HepG2 (cell line): ENCODE data around the gene UBTD2. TPM values are rescaled to one million over a fixed set of nuclear protein-coding genes. Genes with fewer than 3 reads are reported as not detected.
A peak's percentile ranks its signal among the peaks of the same experiment; 100 is the strongest.

Experiments used
- DMAP1 ChIP-seq: IDR thresholded peaks from 2 replicates; pipeline ENCODE4 v1.6.1; 2016
- GABPB1 ChIP-seq: IDR thresholded peaks from 2 replicates; pipeline ENCODE4 v1.6.1; 2016; ENCODE audit warnings: mild to moderate bottlenecking, missing genetic modification reagents, moderate library complexity, missing compliant biosample characterization
- HMG20B ChIP-seq: conservative IDR thresholded peaks from 2 replicates; pipeline ENCODE4 v1.6.1; 2016; ENCODE audit warnings: missing genetic modification reagents, missing compliant biosample characterization
- HNF4A ChIP-seq: sonication (generic); formaldehyde crosslinking; IDR thresholded peaks from 2 replicates; pipeline ENCODE4 v1.4.0; 2020; ENCODE audit warnings: missing genetic modification reagents
- JDP2 ChIP-seq: sonication (generic); formaldehyde crosslinking; IDR thresholded peaks from 2 replicates; pipeline ENCODE4 v1.8.1; 2022; ENCODE audit warnings: missing genetic modification reagents, borderline replicate concordance
- KDM5B ChIP-seq: sonication (generic); formaldehyde crosslinking; IDR thresholded peaks from 2 replicates; pipeline ENCODE4 v1.4.0; 2020; ENCODE audit warnings: missing genetic modification reagents, mild to moderate bottlenecking, borderline replicate concordance
- MYC ChIP-seq: sonication (generic); formaldehyde crosslinking; IDR thresholded peaks from 2 replicates; pipeline ENCODE4 v1.9.0; 2021; ENCODE audit warnings: missing genetic modification reagents, borderline replicate concordance
- ZNF235 ChIP-seq: sonication (generic); formaldehyde crosslinking; IDR thresholded peaks from 2 replicates; pipeline ENCODE4 v1.8.1; 2023; ENCODE audit warnings: mild to moderate bottlenecking, missing genetic modification reagents, borderline replicate concordance
- ZNF251 ChIP-seq: sonication (generic); formaldehyde crosslinking; IDR thresholded peaks from 2 replicates; pipeline ENCODE4 v1.9.0; 2021; ENCODE audit warnings: mild to moderate bottlenecking, missing genetic modification reagents
- ZNF282 ChIP-seq: fragments of 450-650 bp; IDR thresholded peaks from 2 replicates; pipeline ENCODE4 v1.6.1; 2018; ENCODE audit not compliant: partially characterized antibody
- ZNF383 ChIP-seq: sonication (generic); formaldehyde crosslinking; IDR thresholded peaks from 2 replicates; pipeline ENCODE4 v1.4.0; 2020; ENCODE audit warnings: missing genetic modification reagents, mild to moderate bottlenecking, borderline replicate concordance
- ZNF546 ChIP-seq: sonication (generic); formaldehyde crosslinking; conservative IDR thresholded peaks from 2 replicates; pipeline ENCODE4 v1.8.1; 2023; ENCODE audit warnings: mild to moderate bottlenecking, missing genetic modification reagents
- ZNF549 ChIP-seq: sonication (generic); formaldehyde crosslinking; IDR thresholded peaks from 2 replicates; pipeline ENCODE4 v1.5.0; 2020; ENCODE audit warnings: missing genetic modification reagents
- ZNF776 ChIP-seq: sonication (generic); formaldehyde crosslinking; IDR thresholded peaks from 2 replicates; pipeline ENCODE4 v1.4.0; 2020; ENCODE audit warnings: mild to moderate bottlenecking, missing genetic modification reagents
- ZSCAN5A ChIP-seq: sonication (generic); formaldehyde crosslinking; IDR thresholded peaks from 2 replicates; pipeline ENCODE4 v1.8.0; 2022; ENCODE audit warnings: mild to moderate bottlenecking, missing genetic modification reagents, borderline replicate concordance
- polyA plus RNA-seq, 8 experiments: library from polyadenylated mRNA; depleted of rRNA in 3 of 8; stranded (reverse) in 7 of 8; unstranded in 1 of 8; fragments of >200 nt; fragmentation: Illumina TruSeq in 4 of 8; extraction: Trizol in 4 of 8; gene quantifications; 2 replicates each; pipeline versions ENCODE4 v1.2.1 to v1.2.3, GENCODE V29; 2011 to 2016; ENCODE audit warnings: low read depth in 4 of 8, missing spikeins in 1 of 8, mixed read lengths in 1 of 8; ENCODE audit not compliant: insufficient read depth in 1 of 8
- total RNA-seq, 5 experiments: library from RNA; depleted of rRNA; stranded (reverse); fragments of >200 nt; fragmentation: Illumina TruSeq; extraction: Trizol; gene quantifications; 2 replicates each; pipeline ENCODE4 v1.2.3, GENCODE V29; 2016; ENCODE audit warnings: low read depth in 1 of 5
- TF ChIP-seq, protein P1 (sequence below): sonication (generic); formaldehyde crosslinking; IDR thresholded peaks from 2 replicates; pipeline ENCODE4 v1.4.0; 2020; ENCODE audit warnings: mild to moderate bottlenecking, missing genetic modification reagents, borderline replicate concordance
- TF ChIP-seq, protein P2 (sequence below): sonication (generic); formaldehyde crosslinking; IDR thresholded peaks from 2 replicates; pipeline ENCODE4 v1.5.1; 2020; ENCODE audit warnings: mild to moderate bottlenecking, moderate library complexity, missing genetic modification reagents
- TF ChIP-seq, protein P3 (sequence below): sonication (generic); formaldehyde crosslinking; IDR thresholded peaks from 2 replicates; pipeline ENCODE4 v1.9.0; 2022; ENCODE audit warnings: missing genetic modification reagents, mild to moderate bottlenecking, borderline replicate concordance

The UBTD2 gene
- total and polyA plus RNA-seq, 2 of the 13 experiments (the other 11 are each of a cell fraction or from before 2014, with no cell fraction given), result 15.2 to 24.1 TPM

- TF ChIP-seq, protein P1, sequence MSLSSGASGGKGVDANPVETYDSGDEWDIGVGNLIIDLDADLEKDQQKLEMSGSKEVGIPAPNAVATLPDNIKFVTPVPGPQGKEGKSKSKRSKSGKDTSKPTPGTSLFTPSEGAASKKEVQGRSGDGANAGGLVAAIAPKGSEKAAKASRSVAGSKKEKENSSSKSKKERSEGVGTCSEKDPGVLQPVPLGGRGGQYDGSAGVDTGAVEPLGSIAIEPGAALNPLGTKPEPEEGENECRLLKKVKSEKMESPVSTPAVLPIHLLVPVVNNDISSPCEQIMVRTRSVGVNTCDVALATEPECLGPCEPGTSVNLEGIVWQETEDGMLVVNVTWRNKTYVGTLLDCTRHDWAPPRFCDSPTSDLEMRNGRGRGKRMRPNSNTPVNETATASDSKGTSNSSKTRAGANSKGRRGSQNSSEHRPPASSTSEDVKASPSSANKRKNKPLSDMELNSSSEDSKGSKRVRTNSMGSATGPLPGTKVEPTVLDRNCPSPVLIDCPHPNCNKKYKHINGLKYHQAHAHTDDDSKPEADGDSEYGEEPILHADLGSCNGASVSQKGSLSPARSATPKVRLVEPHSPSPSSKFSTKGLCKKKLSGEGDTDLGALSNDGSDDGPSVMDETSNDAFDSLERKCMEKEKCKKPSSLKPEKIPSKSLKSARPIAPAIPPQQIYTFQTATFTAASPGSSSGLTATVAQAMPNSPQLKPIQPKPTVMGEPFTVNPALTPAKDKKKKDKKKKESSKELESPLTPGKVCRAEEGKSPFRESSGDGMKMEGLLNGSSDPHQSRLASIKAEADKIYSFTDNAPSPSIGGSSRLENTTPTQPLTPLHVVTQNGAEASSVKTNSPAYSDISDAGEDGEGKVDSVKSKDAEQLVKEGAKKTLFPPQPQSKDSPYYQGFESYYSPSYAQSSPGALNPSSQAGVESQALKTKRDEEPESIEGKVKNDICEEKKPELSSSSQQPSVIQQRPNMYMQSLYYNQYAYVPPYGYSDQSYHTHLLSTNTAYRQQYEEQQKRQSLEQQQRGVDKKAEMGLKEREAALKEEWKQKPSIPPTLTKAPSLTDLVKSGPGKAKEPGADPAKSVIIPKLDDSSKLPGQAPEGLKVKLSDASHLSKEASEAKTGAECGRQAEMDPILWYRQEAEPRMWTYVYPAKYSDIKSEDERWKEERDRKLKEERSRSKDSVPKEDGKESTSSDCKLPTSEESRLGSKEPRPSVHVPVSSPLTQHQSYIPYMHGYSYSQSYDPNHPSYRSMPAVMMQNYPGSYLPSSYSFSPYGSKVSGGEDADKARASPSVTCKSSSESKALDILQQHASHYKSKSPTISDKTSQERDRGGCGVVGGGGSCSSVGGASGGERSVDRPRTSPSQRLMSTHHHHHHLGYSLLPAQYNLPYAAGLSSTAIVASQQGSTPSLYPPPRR (CRISPR knock-in tag), result peak; percentile 45; the same call in 1 of the 2 replicates
- TF ChIP-seq, protein P2, sequence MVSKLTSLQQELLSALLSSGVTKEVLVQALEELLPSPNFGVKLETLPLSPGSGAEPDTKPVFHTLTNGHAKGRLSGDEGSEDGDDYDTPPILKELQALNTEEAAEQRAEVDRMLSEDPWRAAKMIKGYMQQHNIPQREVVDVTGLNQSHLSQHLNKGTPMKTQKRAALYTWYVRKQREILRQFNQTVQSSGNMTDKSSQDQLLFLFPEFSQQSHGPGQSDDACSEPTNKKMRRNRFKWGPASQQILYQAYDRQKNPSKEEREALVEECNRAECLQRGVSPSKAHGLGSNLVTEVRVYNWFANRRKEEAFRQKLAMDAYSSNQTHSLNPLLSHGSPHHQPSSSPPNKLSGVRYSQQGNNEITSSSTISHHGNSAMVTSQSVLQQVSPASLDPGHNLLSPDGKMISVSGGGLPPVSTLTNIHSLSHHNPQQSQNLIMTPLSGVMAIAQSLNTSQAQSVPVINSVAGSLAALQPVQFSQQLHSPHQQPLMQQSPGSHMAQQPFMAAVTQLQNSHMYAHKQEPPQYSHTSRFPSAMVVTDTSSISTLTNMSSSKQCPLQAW (CRISPR knock-in tag), result peak; percentile 28; the same call in 1 of the 2 replicates
- TF ChIP-seq HNF4A (CRISPR knock-in tag), result no peak
- no peak for TF ChIP-seq JDP2 (CRISPR knock-in tag)
- no peak for TF ChIP-seq ZNF549 (CRISPR knock-in tag)
- no peak for TF ChIP-seq HMG20B (CRISPR knock-in tag)
- TF ChIP-seq DMAP1 (CRISPR knock-in tag), result no peak
- TF ChIP-seq KDM5B (CRISPR knock-in tag), result peak; percentile 86; the same call in 1 of the 2 replicates
- TF ChIP-seq, protein P3, sequence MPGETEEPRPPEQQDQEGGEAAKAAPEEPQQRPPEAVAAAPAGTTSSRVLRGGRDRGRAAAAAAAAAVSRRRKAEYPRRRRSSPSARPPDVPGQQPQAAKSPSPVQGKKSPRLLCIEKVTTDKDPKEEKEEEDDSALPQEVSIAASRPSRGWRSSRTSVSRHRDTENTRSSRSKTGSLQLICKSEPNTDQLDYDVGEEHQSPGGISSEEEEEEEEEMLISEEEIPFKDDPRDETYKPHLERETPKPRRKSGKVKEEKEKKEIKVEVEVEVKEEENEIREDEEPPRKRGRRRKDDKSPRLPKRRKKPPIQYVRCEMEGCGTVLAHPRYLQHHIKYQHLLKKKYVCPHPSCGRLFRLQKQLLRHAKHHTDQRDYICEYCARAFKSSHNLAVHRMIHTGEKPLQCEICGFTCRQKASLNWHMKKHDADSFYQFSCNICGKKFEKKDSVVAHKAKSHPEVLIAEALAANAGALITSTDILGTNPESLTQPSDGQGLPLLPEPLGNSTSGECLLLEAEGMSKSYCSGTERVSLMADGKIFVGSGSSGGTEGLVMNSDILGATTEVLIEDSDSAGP (CRISPR knock-in tag), result no peak
- no peak for TF ChIP-seq ZSCAN5A (CRISPR knock-in tag)
- peak; percentile 22; the same call in 1 of the 2 replicates for TF ChIP-seq ZNF776 (CRISPR knock-in tag)
- no peak for TF ChIP-seq ZNF251
- no peak for TF ChIP-seq ZNF383 (CRISPR knock-in tag)
- TF ChIP-seq MYC (CRISPR knock-in tag), result peak; percentile 26; the same call in 1 of the 2 replicates
- TF ChIP-seq ZNF546 (CRISPR knock-in tag), result no peak
- peak; percentile 86 for TF ChIP-seq GABPB1
- no peak for TF ChIP-seq ZNF282
- TF ChIP-seq ZNF235 (CRISPR knock-in tag), result peak; percentile 89; the same call in 1 of the 2 replicates
Measured at GRCh38 chr5:172187118-172188032, 96.2 kb downstream of the UBTD2 start (continued).
